A549 (cell line): ENCODE measurements around the gene ZNF638. TPM values are rescaled to one million over a fixed set of nuclear protein-coding genes. Genes with fewer than 3 reads are reported as not detected.

Experiments
- ATAC-seq, 2 experiments: fragments of 200-7000 bp in 1 of 2; fragments of >200 bp in 1 of 2; cut with Nextera tagmentation in 1 of 2; cut with Tn5 transposase in 1 of 2; 3 replicates each; pipeline versions ENCODE4 v1.8.0 to v1.9.1; 2018 to 2020; ENCODE audit warnings: mild to moderate bottlenecking in 1 of 2, moderate library complexity in 1 of 2
- CTCF ChIA-PET: fragments of 300-600 bp; sonication (Branson Sonifier 250); formaldehyde crosslinking; extraction: SDS; loops from one replicate; lab custom pipeline; 2021; ENCODE audit warnings: antibody characterized with exemption, inconsistent platforms; lab: Yijun Ruan, JAX
- POLR2A ChIA-PET: fragments of 350-600 bp; formaldehyde crosslinking; extraction: SDS; loops from one replicate; lab custom pipeline; 2021; ENCODE audit warnings: antibody characterized with exemption, inconsistent platforms; lab: Yijun Ruan, JAX
- DNase-seq, 2 experiments: peaks; one replicate each; pipeline versions ENCODE4 v3.0.0 to v3.0.0-alpha.2; 2011 to 2016; ENCODE audit warnings: low read depth in 1 of 2, low spot score in 1 of 2
- FAIRE-seq: peaks from 2 replicates; lab custom pipeline; 2011; peaks lifted over from hg19 to GRCh38; lab: Jason Lieb, UNC
- H3K27ac ChIP-seq, 2 experiments: fragments of >200 bp; sonication (Bioruptor Twin); formaldehyde crosslinking; 3 replicates each; pipeline ENCODE4 v1.5.1; 2016 to 2017
- H3K4me1 ChIP-seq: fragments of >200 bp; sonication (Bioruptor Twin); formaldehyde crosslinking; 3 replicates; pipeline ENCODE4 v1.6.1; 2016
- H3K4me2 ChIP-seq: fragments of >200 bp; sonication (Bioruptor Twin); formaldehyde crosslinking; 3 replicates; pipeline ENCODE4 v1.6.1; 2016
- H3K4me3 ChIP-seq: fragments of >200 bp; sonication (Bioruptor Twin); formaldehyde crosslinking; 3 replicates; pipeline ENCODE4 v1.5.1; 2016
- H3K9me3 ChIP-seq: fragments of >200 bp; sonication (Bioruptor Twin); formaldehyde crosslinking; 3 replicates; pipeline ENCODE4 v1.6.1; 2016
- CBX2 ChIP-seq: fragments of 200-600 bp; sonication (generic); IDR thresholded peaks from 2 replicates; pipeline ENCODE4 v1.6.1; 2016; ENCODE audit warnings: low read depth, mild to moderate bottlenecking, borderline replicate concordance
- CEBPB ChIP-seq, 2 experiments: fragments of >200 bp in 1 of 2; sonication (Bioruptor Twin) in 1 of 2; formaldehyde crosslinking in 1 of 2; IDR thresholded peaks; 2 replicates each; pipeline ENCODE4 v1.6.1; 2012 to 2016
- JUN ChIP-seq, 2 experiments: fragments of >200 bp; sonication (Bioruptor Twin); formaldehyde crosslinking; IDR thresholded peaks; 2 replicates in 1 of 2; 3 replicates in 1 of 2; pipeline ENCODE4 v1.6.1; 2016 to 2017
- KDM5A ChIP-seq: fragments of 200-600 bp; sonication (generic); IDR thresholded peaks from 2 replicates; pipeline ENCODE4 v1.6.1; 2016; ENCODE audit warnings: antibody characterized with exemption, mild to moderate bottlenecking
- PHF8 ChIP-seq: fragments of 200-600 bp; sonication (generic); IDR thresholded peaks from 2 replicates; pipeline ENCODE4 v1.6.1; 2016; ENCODE audit warnings: low read depth, mild to moderate bottlenecking, antibody characterized with exemption, moderate library complexity, borderline replicate concordance
- POLR2A ChIP-seq: IDR thresholded peaks from 2 replicates; pipeline ENCODE4 v1.6.1; 2012; ENCODE audit warnings: mild to moderate bottlenecking, low read length
- RAD21 ChIP-seq, 2 experiments: fragments of >200 bp in 1 of 2; sonication (Bioruptor Twin) in 1 of 2; formaldehyde crosslinking in 1 of 2; IDR thresholded peaks in 1 of 2; conservative IDR thresholded peaks in 1 of 2; 2 replicates in 1 of 2; 3 replicates in 1 of 2; pipeline ENCODE4 v1.6.1; 2012 to 2018; ENCODE audit warnings: inconsistent platforms in 1 of 2
- RNF2 ChIP-seq: fragments of 200-600 bp; sonication (generic); IDR thresholded peaks from 2 replicates; pipeline ENCODE4 v1.6.1; 2016; ENCODE audit warnings: low read depth, mild to moderate bottlenecking, antibody characterized with exemption, moderate library complexity, borderline replicate concordance
- SMC3 ChIP-seq: fragments of >200 bp; sonication (Bioruptor Twin); formaldehyde crosslinking; IDR thresholded peaks from 3 replicates; pipeline ENCODE4 v1.6.1; 2018; ENCODE audit warnings: inconsistent platforms
- TFCP2L1 ChIP-seq: fragments of 250-450 bp; sonication (Bioruptor Pico); IDR thresholded peaks from 2 replicates; pipeline ENCODE4 v1.5.0; 2021; ENCODE audit warnings: mild to moderate bottlenecking
- WGBS: methylation state at CpG from one replicate; pipeline ENCODE4 v1.1.6; 2017; ENCODE audit errors: missing lambda C conversion rate; 5-methylcytosine and 5-hydroxymethylcytosine counted together
- polyA minus RNA-seq: library from RNA; depleted of rRNA, polyadenylated mRNA; stranded (reverse); fragments of >200 nt; gene quantifications from 2 replicates; pipeline ENCODE4 v1.2.3, GENCODE V29; 2011; rRNA and poly(A)+ RNA removed
- polyA plus RNA-seq, 4 experiments: library from polyadenylated mRNA; depleted of rRNA in 3 of 4; stranded (reverse); fragments of >200 nt; fragmentation: RNase III in 1 of 4; extraction: RNeasy Plus Mini Kit Qiagen cat#74134 plus additional on column Dnase treatment in 1 of 4; gene quantifications; 2 replicates in 3 of 4; 3 replicates in 1 of 4; pipeline ENCODE4 v1.2.3, GENCODE V29; 2011 to 2017
- TF ChIP-seq, protein P1 (sequence below): fragments of >200 bp; sonication (Bioruptor Twin); formaldehyde crosslinking; IDR thresholded peaks from 3 replicates; pipeline ENCODE4 v1.6.1; 2016
- TF ChIP-seq, protein P2 (sequence below): IDR thresholded peaks from 2 replicates; pipeline ENCODE4 v1.6.1; 2012
- TF ChIP-seq, protein P3 (sequence below): IDR thresholded peaks from 2 replicates; pipeline ENCODE4 v1.6.1; 2012; ENCODE audit warnings: low read depth, borderline replicate concordance
- TF ChIP-seq, protein P4 (sequence below): fragments of >200 bp; sonication (Bioruptor Twin); formaldehyde crosslinking; IDR thresholded peaks from 3 replicates; pipeline ENCODE4 v1.5.1; 2016

Gene ZNF638, protein sequence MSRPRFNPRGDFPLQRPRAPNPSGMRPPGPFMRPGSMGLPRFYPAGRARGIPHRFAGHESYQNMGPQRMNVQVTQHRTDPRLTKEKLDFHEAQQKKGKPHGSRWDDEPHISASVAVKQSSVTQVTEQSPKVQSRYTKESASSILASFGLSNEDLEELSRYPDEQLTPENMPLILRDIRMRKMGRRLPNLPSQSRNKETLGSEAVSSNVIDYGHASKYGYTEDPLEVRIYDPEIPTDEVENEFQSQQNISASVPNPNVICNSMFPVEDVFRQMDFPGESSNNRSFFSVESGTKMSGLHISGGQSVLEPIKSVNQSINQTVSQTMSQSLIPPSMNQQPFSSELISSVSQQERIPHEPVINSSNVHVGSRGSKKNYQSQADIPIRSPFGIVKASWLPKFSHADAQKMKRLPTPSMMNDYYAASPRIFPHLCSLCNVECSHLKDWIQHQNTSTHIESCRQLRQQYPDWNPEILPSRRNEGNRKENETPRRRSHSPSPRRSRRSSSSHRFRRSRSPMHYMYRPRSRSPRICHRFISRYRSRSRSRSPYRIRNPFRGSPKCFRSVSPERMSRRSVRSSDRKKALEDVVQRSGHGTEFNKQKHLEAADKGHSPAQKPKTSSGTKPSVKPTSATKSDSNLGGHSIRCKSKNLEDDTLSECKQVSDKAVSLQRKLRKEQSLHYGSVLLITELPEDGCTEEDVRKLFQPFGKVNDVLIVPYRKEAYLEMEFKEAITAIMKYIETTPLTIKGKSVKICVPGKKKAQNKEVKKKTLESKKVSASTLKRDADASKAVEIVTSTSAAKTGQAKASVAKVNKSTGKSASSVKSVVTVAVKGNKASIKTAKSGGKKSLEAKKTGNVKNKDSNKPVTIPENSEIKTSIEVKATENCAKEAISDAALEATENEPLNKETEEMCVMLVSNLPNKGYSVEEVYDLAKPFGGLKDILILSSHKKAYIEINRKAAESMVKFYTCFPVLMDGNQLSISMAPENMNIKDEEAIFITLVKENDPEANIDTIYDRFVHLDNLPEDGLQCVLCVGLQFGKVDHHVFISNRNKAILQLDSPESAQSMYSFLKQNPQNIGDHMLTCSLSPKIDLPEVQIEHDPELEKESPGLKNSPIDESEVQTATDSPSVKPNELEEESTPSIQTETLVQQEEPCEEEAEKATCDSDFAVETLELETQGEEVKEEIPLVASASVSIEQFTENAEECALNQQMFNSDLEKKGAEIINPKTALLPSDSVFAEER (N-terminal part only)
- 148 and 160 TPM in 2 replicates for polyA plus RNA-seq (2011; rRNA removed)
- polyA plus RNA-seq (2012; cell fraction: cytosol; rRNA removed), result 26.5 and 30.7 TPM in 2 replicates
- polyA plus RNA-seq (2012; cell fraction: nucleus; rRNA removed), result 33.6 and 51.8 TPM in 2 replicates
- 74.2 to 81.1 TPM (median 75.6 TPM) in 3 replicates for polyA plus RNA-seq (2017; fragmentation: RNase III; extraction: RNeasy Plus Mini Kit Qiagen cat#74134 plus additional on column Dnase treatment)
- polyA minus RNA-seq, result 151 and 184 TPM in 2 replicates

DNA sequence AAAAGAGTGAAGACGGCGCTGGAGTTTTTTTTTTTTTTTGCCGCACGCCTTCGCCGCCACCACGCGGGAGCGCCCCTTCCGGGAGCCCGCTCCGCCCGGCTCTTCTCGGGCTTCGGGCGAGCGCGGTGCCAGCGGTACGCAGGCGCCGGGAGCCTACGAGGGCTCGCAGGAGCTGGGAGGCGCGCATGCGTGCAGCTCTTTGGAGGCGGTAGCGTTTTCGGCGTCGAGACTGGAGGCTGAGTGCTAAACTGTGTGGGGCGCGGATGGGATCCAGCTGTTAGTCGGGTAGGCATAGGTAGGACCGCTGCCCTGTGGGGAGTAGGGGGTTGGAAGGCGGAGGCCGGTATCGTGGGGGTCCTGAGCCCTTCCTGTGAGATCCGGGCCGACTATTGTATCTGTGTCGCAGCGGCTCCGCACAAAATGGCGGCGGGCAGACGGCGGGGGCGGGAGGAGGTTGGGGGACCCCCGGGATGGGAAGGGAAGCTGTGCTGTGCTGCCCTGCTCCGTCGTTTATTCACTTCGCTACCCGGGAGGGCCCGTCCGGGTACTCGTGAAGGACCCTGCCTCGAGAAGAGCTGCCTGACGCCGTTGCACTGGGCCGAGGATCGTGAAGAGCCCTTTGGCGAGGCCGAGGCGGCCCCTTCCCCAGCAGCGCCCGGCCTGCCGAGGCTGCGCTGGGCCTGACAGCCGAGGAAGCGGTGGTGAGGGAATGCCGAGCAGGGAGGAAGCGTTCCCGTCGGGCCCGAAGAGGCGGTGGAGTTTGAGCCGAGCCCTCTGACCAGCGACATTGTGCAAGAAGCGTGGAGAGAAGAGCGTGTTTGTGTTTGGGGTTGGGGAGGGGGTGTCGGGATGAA lies at the start of gene ZNF638:
ZNF638 (plus strand) TSS at position 202 of the 854 bp plus-strand sequence. CDS start 17,173 bp downstream, outside the sequence.
- WGBS, result 1% methylated on average over 62 of the region's 82 CpGs
- H3K4me2 ChIP-seq, result peak within 1 kb of the TSS; percentile 97
- no peak for FAIRE-seq
- POLR2A ChIA-PET, result interaction anchor here (0.6 to 2.5 kb wide), 20 partner anchors 9 to 263 kb away, joined by 3 to 25 read pairs (median 4); partner anchors contain the start of genes MCEE, MPHOSPH10, NAGK and PAIP2B
- TF ChIP-seq RNF2 (no peak), KDM5A (peak; percentile 41; the same call in 1 of the 2 replicates), POLR2A (peak; percentile 90), RAD21 (conservative IDR thresholded peaks at IDR 0.05 in 1 of 2, IDR thresholded peaks at IDR 0.05 in 1 of 2) (peak in 1 of 2 experiments; percentile 63; a peak in 3 of 5 replicates), JUN (IDR thresholded peaks at IDR 0.05) (peak; percentile 53 to 93; a peak in 3 of 5 replicates), TFCP2L1 (peak; percentile 70; the same call in 1 of the 2 replicates), SMC3 (peak; percentile 51; the same call in 2 of the 3 replicates), PHF8 (peak; percentile 68), CEBPB (IDR thresholded peaks at IDR 0.05) (peak; percentile 60 to 83; a peak in 3 of 4 replicates), CBX2 (no peak)
- TF ChIP-seq, protein P1, sequence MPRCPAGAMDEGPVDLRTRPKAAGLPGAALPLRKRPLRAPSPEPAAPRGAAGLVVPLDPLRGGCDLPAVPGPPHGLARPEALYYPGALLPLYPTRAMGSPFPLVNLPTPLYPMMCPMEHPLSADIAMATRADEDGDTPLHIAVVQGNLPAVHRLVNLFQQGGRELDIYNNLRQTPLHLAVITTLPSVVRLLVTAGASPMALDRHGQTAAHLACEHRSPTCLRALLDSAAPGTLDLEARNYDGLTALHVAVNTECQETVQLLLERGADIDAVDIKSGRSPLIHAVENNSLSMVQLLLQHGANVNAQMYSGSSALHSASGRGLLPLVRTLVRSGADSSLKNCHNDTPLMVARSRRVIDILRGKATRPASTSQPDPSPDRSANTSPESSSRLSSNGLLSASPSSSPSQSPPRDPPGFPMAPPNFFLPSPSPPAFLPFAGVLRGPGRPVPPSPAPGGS, result peak; percentile 69; the same call in 1 of the 3 replicates
- TF ChIP-seq, protein P2, sequence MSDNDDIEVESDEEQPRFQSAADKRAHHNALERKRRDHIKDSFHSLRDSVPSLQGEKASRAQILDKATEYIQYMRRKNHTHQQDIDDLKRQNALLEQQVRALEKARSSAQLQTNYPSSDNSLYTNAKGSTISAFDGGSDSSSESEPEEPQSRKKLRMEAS, result no peak; the same call in 1 of the 2 replicates
- TF ChIP-seq, protein P3, sequence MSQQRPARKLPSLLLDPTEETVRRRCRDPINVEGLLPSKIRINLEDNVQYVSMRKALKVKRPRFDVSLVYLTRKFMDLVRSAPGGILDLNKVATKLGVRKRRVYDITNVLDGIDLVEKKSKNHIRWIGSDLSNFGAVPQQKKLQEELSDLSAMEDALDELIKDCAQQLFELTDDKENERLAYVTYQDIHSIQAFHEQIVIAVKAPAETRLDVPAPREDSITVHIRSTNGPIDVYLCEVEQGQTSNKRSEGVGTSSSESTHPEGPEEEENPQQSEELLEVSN, result 0 out of 2 replicates have a peak, but pooled peaks have one; percentile 18
- TF ChIP-seq, protein P4, sequence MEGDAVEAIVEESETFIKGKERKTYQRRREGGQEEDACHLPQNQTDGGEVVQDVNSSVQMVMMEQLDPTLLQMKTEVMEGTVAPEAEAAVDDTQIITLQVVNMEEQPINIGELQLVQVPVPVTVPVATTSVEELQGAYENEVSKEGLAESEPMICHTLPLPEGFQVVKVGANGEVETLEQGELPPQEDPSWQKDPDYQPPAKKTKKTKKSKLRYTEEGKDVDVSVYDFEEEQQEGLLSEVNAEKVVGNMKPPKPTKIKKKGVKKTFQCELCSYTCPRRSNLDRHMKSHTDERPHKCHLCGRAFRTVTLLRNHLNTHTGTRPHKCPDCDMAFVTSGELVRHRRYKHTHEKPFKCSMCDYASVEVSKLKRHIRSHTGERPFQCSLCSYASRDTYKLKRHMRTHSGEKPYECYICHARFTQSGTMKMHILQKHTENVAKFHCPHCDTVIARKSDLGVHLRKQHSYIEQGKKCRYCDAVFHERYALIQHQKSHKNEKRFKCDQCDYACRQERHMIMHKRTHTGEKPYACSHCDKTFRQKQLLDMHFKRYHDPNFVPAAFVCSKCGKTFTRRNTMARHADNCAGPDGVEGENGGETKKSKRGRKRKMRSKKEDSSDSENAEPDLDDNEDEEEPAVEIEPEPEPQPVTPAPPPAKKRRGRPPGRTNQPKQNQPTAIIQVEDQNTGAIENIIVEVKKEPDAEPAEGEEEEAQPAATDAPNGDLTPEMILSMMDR, result peak; percentile 95
- peaks cover 29% of the 10 kb centered on the region for H3K4me1 ChIP-seq
- ATAC-seq, result peak; percentile 98 to 99
- peak; percentile 92 to 94 for DNase-seq
- no peaks in the 10 kb centered on the region for H3K9me3 ChIP-seq
- peak within 1 kb of the TSS; percentile 89 for H3K4me3 ChIP-seq
- CTCF ChIA-PET, result interaction anchor here (0.6 to 4.6 kb wide), 54 partner anchors 8 to 1881 kb away, joined by 3 to 41 read pairs (median 3); partner anchors contain the start of gene PAIP2B
- peak within 1 kb of the TSS; percentile 88 to 96 for H3K27ac ChIP-seq
